Tibial nerve (tissue), 4 donors: Measurements from ENCODE around the gene DYNC1H1.

Source experiments
- EP300 ChIP-seq, 2 donors: sonication (generic); formaldehyde crosslinking; IDR thresholded peaks; one replicate each; pipeline ENCODE4 v1.6.1; 2017; ENCODE audit warnings: antibody characterized with exemption in 2 of 2, mild to moderate bottlenecking in 1 of 2
- POLR2A ChIP-seq, 2 donors: fragments of 450-650 bp; IDR thresholded peaks; one replicate each; pipeline ENCODE4 v1.6.1; 2017; ENCODE audit warnings: antibody characterized with exemption in 2 of 2, mild to moderate bottlenecking in 2 of 2, moderate library complexity in 2 of 2
- TF ChIP-seq, protein P1 (sequence below), 5 experiments: fragments of 200-600 bp in 3 of 5; fragments of 450-650 bp in 2 of 5; sonication (generic) in 3 of 5; IDR thresholded peaks; one replicate each; pipeline ENCODE4 v1.5.1; 2016 to 2019; ENCODE audit warnings: antibody characterized with exemption in 5 of 5, mild to moderate bottlenecking in 3 of 5, moderate library complexity in 2 of 5

DNA sequence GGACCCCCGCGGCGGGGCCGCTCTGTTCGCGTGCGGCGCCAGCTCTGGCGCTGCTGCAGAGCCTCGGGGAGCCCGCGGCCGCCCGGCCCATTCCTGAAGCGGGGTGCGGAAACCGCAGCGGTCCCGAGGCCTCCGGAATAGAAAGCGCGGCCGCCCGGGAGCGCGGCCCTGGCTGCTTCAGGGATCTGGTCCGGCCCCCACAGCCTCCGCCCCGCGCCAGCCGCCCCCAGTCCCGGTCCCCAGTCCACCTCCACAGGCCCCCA lies 122.3 kb downstream of the DYNC1H1 start:
- TF ChIP-seq POLR2A (IDR thresholded peaks at IDR 0.05) (no peak), EP300 (IDR thresholded peaks at IDR 0.05) (no peak)
- TF ChIP-seq, protein P1, sequence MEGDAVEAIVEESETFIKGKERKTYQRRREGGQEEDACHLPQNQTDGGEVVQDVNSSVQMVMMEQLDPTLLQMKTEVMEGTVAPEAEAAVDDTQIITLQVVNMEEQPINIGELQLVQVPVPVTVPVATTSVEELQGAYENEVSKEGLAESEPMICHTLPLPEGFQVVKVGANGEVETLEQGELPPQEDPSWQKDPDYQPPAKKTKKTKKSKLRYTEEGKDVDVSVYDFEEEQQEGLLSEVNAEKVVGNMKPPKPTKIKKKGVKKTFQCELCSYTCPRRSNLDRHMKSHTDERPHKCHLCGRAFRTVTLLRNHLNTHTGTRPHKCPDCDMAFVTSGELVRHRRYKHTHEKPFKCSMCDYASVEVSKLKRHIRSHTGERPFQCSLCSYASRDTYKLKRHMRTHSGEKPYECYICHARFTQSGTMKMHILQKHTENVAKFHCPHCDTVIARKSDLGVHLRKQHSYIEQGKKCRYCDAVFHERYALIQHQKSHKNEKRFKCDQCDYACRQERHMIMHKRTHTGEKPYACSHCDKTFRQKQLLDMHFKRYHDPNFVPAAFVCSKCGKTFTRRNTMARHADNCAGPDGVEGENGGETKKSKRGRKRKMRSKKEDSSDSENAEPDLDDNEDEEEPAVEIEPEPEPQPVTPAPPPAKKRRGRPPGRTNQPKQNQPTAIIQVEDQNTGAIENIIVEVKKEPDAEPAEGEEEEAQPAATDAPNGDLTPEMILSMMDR (IDR thresholded peaks at IDR 0.05): no peak
